Spleen (tissue), 7 donors: ENCODE data around the gene SLC8A2.

Experiments
- POLR2A ChIP-seq, 3 donors: fragments of 450-650 bp; IDR thresholded peaks; one replicate each; pipeline ENCODE4 v1.5.1; 2017; ENCODE audit warnings: antibody characterized with exemption in 3 of 3, mild to moderate bottlenecking in 1 of 3
- TF ChIP-seq, protein P1 (sequence below), 11 experiments: fragments of 200-600 bp in 7 of 11; fragments of 450-650 bp in 4 of 11; sonication (generic) in 4 of 11; IDR thresholded peaks in 8 of 11; conservative IDR thresholded peaks in 3 of 11; 1 replicate in 7 of 11; 2 replicates in 4 of 11; pipeline versions ENCODE4 v1.4.0 to v1.8.0; 2016 to 2021; ENCODE audit warnings: antibody characterized with exemption in 11 of 11, inconsistent platforms in 4 of 11, mild to moderate bottlenecking in 1 of 11
- donor health status: DM: no; HTN: no; CAD: no; lungs with moderate emphysema.
- donor health status: DM: no; HTN: no; CAD: no.
- donor health status: DM: no; HTN: no; CAD: no.

- TF ChIP-seq, protein P1, sequence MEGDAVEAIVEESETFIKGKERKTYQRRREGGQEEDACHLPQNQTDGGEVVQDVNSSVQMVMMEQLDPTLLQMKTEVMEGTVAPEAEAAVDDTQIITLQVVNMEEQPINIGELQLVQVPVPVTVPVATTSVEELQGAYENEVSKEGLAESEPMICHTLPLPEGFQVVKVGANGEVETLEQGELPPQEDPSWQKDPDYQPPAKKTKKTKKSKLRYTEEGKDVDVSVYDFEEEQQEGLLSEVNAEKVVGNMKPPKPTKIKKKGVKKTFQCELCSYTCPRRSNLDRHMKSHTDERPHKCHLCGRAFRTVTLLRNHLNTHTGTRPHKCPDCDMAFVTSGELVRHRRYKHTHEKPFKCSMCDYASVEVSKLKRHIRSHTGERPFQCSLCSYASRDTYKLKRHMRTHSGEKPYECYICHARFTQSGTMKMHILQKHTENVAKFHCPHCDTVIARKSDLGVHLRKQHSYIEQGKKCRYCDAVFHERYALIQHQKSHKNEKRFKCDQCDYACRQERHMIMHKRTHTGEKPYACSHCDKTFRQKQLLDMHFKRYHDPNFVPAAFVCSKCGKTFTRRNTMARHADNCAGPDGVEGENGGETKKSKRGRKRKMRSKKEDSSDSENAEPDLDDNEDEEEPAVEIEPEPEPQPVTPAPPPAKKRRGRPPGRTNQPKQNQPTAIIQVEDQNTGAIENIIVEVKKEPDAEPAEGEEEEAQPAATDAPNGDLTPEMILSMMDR (IDR thresholded peaks at IDR 0.05 in 8 of 11, conservative IDR thresholded peaks at IDR 0.05 in 3 of 11) = no peak
- no peak for TF ChIP-seq POLR2A (IDR thresholded peaks at IDR 0.05)
These were observed 11.5 kb upstream of the SLC8A2 start for GRCh38 chr19:47483200-47483599.
